Heart right ventricle (tissue), 16 donors: ENCODE measurements around the gene ELP5. TPM values are rescaled to one million over a fixed set of nuclear protein-coding genes. Genes with fewer than 3 reads are reported as not detected.

ENCODE experiments used
- ATAC-seq, 8 donors: fragments of 200-7000 bp; cut with Tn5 transposase; one replicate each; pipeline ENCODE4 v1.9.1; 2020; ENCODE audit warnings: mild to moderate bottlenecking in 8 of 8, moderate library complexity in 8 of 8, moderate number of reproducible peaks in 1 of 8
- DNase-seq, 2 donors: peaks; one replicate each; pipeline ENCODE4 v3.0.0-alpha.2; 2020
- H3K27ac ChIP-seq, 10 donors: fragments of 200-600 bp; sonication (generic) in 2 of 10; one replicate each; pipeline versions ENCODE4 v1.5.0 to v1.8.0; 2020 to 2022; ENCODE audit warnings: mild to moderate bottlenecking in 3 of 10
- H3K27me3 ChIP-seq, 7 donors: fragments of 200-600 bp; one replicate each; pipeline ENCODE4 v1.8.0; 2021 to 2022; ENCODE audit warnings: mild to moderate bottlenecking in 2 of 7
- H3K36me3 ChIP-seq, 9 donors: fragments of 200-600 bp; sonication (generic) in 1 of 9; one replicate each; pipeline versions ENCODE4 v1.5.0 to v1.8.0; 2020 to 2022; ENCODE audit warnings: mild to moderate bottlenecking in 2 of 9
- H3K4me1 ChIP-seq, 9 donors: fragments of 200-600 bp; sonication (generic) in 1 of 9; one replicate each; pipeline versions ENCODE4 v1.5.0 to v1.8.0; 2020 to 2022; ENCODE audit warnings: mild to moderate bottlenecking in 4 of 9
- H3K4me3 ChIP-seq, 10 donors: fragments of 200-600 bp; sonication (generic) in 2 of 10; one replicate each; pipeline versions ENCODE4 v1.5.0 to v1.8.0; 2020 to 2022; ENCODE audit warnings: mild to moderate bottlenecking in 7 of 10, moderate library complexity in 2 of 10
- H3K9me3 ChIP-seq, 11 donors: fragments of 200-600 bp in 10 of 11; sonication (generic) in 2 of 11; one replicate each; pipeline versions ENCODE4 v1.5.0 to v1.8.0; 2013 to 2022; ENCODE audit warnings: mild to moderate bottlenecking in 2 of 11, control low read depth in 1 of 11, moderate library complexity in 1 of 11
- WGBS, 2 donors: extraction: QIAGEN DNeasy Blood & Tissue Kit; methylation state at CpG; one replicate each; pipeline ENCODE4 v1.1.7; 2013; ENCODE audit warnings: inconsistent platforms in 1 of 2; 5-methylcytosine and 5-hydroxymethylcytosine counted together
- intact Hi-C, 10 donors: fragments of 100-400 bp; cut with DNase I; formaldehyde crosslinking; loops; one replicate each; pipeline versions ENCODE4 v1.11.1 to v1.14.2; 2022
- polyA plus RNA-seq, 2 donors: library from polyadenylated mRNA; stranded (reverse); fragments of 200-250 nt; gene quantifications; one replicate each; pipeline ENCODE4 v1.2.3, GENCODE V29; 2013
- total RNA-seq, 10 donors: library from RNA; stranded (reverse); fragmentation: NEBNext Ultra II Directional in 3 of 10; extraction: Animal tissue kit (Norgen Biotek cat#: 25700) in 3 of 10; gene quantifications; one replicate each; pipeline versions ENCODE4 v1.2.1 to v1.2.4, GENCODE V29; 2021 to 2023
- TF ChIP-seq, protein P1 (sequence below), 9 donors: fragments of 200-600 bp; sonication (generic) in 2 of 9; IDR thresholded peaks; one replicate each; pipeline versions ENCODE4 v1.5.0 to v1.8.0; 2021 to 2022; ENCODE audit warnings: antibody characterized with exemption in 9 of 9, mild to moderate bottlenecking in 5 of 9, moderate library complexity in 1 of 9
- donor health status: Arrhythmogenic right ventricular cardiomyopathy.
- donor health status: ischemic (EF 13 %, LVEDD 7.1; RV severe dilation, severe dysfunction).
- donor health status: healthy with polysubstance abuse.
- donor health status: DM: no; HTN: yes; CAD: no.
- donor health status: DM: no; HTN: no; CAD: no.
- donor health status: ischemic (EF 25% LVEDD 6.9; RV normal size, moderate dysfunction).
- donor health status: ischemic (EF 25% LVEDD 5.7; RV mildly dilated, moderate dysfunction).
- donor health status: healthy.
- donor health status: DM: yes; HTN: yes; CAD: no.
- donor health status: Ischemic cardiomyopathy.
- donor health status: ischemic (EF 35%, LVEDD 5.7; RV mildly dilated, moderate dysfunction).
- donor health status: nonischemic (EF 11% LVEDD 7.7; RV severe dilation, severe dysfunction).
- donor health status: DM: yes; HTN: yes; CAD: no.
- donor health status: PGD.
- donor health status: ischemic (EF 29% LVEDD 5.4; RV normal size, mild dysfunction).
- donor health status: nonischemic (EF 23%, LVEDD 6.1; RV moderate dilation, normal function).

ELP5 gene
- total and polyA plus RNA-seq, 12 donors = 29.0 to 110 (median 52.1) TPM

- no peak for DNase-seq
- H3K27ac ChIP-seq = peak overlapping the region in 9 of 10 donors; percentile 36 to 98 (median 74)
- H3K4me1 ChIP-seq = peaks cover 19 to 75% (median 65%) of the 10 kb centered on the region in 9 donors
Measured at GRCh38 chr17:7216242-7217112, 35.5 kb upstream of the ELP5 start.

GRCh38 chr17:7217113-7217987, 34.7 kb upstream of the ELP5 start:
- H3K27ac ChIP-seq = peak overlapping the region; percentile 36 to 98 (median 70)
- intact Hi-C loops = no loop called here
- 4 to 6% methylated on average over 21 to 32 of the region's 32 CpGs for WGBS, 2 donors
- ATAC-seq = no peak
- H3K4me3 ChIP-seq = peak overlapping the region; percentile 29 to 60 (median 52)
- no peaks in the 10 kb centered on the region for H3K27me3 ChIP-seq
- TF ChIP-seq, protein P1, sequence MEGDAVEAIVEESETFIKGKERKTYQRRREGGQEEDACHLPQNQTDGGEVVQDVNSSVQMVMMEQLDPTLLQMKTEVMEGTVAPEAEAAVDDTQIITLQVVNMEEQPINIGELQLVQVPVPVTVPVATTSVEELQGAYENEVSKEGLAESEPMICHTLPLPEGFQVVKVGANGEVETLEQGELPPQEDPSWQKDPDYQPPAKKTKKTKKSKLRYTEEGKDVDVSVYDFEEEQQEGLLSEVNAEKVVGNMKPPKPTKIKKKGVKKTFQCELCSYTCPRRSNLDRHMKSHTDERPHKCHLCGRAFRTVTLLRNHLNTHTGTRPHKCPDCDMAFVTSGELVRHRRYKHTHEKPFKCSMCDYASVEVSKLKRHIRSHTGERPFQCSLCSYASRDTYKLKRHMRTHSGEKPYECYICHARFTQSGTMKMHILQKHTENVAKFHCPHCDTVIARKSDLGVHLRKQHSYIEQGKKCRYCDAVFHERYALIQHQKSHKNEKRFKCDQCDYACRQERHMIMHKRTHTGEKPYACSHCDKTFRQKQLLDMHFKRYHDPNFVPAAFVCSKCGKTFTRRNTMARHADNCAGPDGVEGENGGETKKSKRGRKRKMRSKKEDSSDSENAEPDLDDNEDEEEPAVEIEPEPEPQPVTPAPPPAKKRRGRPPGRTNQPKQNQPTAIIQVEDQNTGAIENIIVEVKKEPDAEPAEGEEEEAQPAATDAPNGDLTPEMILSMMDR (IDR thresholded peaks at IDR 0.05) = no peak
- H3K4me1 ChIP-seq = peaks cover 20 to 77% (median 67%) of the 10 kb centered on the region in 9 donors
- no peaks in the 10 kb centered on the region for H3K9me3 ChIP-seq
- H3K36me3 ChIP-seq = peaks cover 0 to 17% (median 0%) of the 10 kb centered on the region in 9 donors
- peak; percentile 52 to 79 for DNase-seq

More at GRCh38 chr17:7216242-7217112, 35.5 kb upstream of the ELP5 start:
- Histone ChIP-seq H3K9me3 (no peaks in the 10 kb centered on the region), H3K4me3 (peak overlapping the region; percentile 29 to 60 (median 52)), H3K36me3 (peaks cover 0 to 8% (median 0%) of the 10 kb centered on the region in 9 donors), H3K27me3 (no peaks in the 10 kb centered on the region)
- 36% methylated on average over 7 of the region's 7 CpGs for WGBS, 2 donors
- ATAC-seq = no peak
- TF ChIP-seq, protein P1 (IDR thresholded peaks at IDR 0.05) = no peak
- intact Hi-C loops = no loop called here

DNA sequence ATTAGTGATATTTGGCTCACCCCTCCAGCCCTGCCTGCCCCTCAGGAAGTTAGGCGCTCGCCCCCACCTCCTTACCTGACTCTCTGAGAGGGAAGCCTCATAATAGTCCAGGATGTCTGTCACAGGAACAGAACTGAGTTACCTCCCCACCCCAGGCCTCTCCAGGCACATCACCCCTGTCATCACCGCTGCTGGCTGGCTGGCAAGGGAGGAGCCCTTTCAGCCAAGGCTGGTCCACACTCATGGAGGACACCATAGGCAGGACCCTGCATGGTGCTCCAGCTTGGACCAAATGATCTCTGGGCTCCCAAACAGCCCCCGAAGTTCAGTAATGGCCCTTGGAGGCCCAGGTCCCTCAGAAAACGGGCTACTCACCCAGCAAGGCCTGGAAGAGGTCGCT, 33.8 kb upstream of the ELP5 start:
- H3K27ac ChIP-seq = peak overlapping the region in 9 of 10 donors; percentile 36 to 98 (median 74)
- no peaks in the 10 kb centered on the region for H3K9me3 ChIP-seq
- 53 to 62% methylated on average over 6 of the region's 6 CpGs for WGBS, 2 donors
- DNase-seq (no peak), ATAC-seq (no peak)
- intact Hi-C loops = loop anchor here in 1 of 10 donors (2.0 kb wide), 1 partner anchor 21 kb away; the partner anchor contains the start of gene PHF23
- H3K27me3 ChIP-seq = no peaks in the 10 kb centered on the region
- H3K4me3 ChIP-seq = peak overlapping the region in 9 of 10 donors; percentile 29 to 60 (median 52)
- peaks cover 20 to 77% (median 67%) of the 10 kb centered on the region in 9 donors for H3K4me1 ChIP-seq
- TF ChIP-seq, protein P1 (IDR thresholded peaks at IDR 0.05) = no peak
- H3K36me3 ChIP-seq = peaks cover 0 to 25% (median 0%) of the 10 kb centered on the region in 9 donors

DNA sequence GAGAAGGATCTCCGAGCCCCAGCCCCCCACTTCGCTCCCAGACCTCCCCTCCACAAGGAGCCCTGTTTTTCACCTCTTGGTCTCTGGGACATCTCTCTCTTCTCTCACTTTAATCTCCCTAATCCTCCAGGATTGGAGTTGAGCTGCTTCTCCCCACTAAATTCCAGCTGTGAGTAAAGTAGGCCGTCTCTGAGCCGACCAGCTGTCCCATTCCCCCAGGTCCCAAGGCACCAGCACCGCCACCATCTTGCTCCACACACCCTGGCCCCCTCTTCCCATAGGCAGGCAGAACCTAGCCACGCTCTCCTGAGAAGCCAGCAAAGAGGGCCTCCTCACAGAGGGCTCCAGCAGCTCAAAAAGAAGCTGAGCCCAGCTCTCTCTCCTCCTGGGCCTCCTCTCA, 33.3 kb upstream of the ELP5 start:
- Histone ChIP-seq H3K36me3 (peaks cover 0 to 31% (median 4%) of the 10 kb centered on the region in 9 donors), H3K27ac (peak overlapping the region in 8 of 10 donors; percentile 67 to 100 (median 98)), H3K27me3 (no peaks in the 10 kb centered on the region), H3K9me3 (no peaks in the 10 kb centered on the region), H3K4me3 (no peak overlapping the region), H3K4me1 (peaks cover 19 to 78% (median 65%) of the 10 kb centered on the region in 9 donors)
- DNase-seq (no peak), ATAC-seq (no peak)
- intact Hi-C loops = loop anchor here in 1 of 10 donors (2.0 kb wide), 1 partner anchor 20 kb away; the partner anchor contains the start of gene PHF23
- 63 to 65% methylated on average over 6 of the region's 6 CpGs for WGBS, 2 donors
- TF ChIP-seq, protein P1 (IDR thresholded peaks at IDR 0.05) = no peak
